HepG2 (cell line): ENCODE measurements around the gene GAL3ST2. TPM values are rescaled to one million over a fixed set of nuclear protein-coding genes. Genes with fewer than 3 reads are reported as not detected.

Experiments
- DDIT3 ChIP-seq: sonication (generic); formaldehyde crosslinking; IDR thresholded peaks from 2 replicates; pipeline ENCODE4 v1.4.0; 2020; ENCODE audit warnings: mild to moderate bottlenecking, missing genetic modification reagents
- DMTF1 ChIP-seq: sonication (generic); formaldehyde crosslinking; IDR thresholded peaks from 2 replicates; pipeline ENCODE4 v1.4.0; 2020; ENCODE audit warnings: mild to moderate bottlenecking, missing genetic modification reagents
- FOSL1 ChIP-seq: sonication (generic); formaldehyde crosslinking; IDR thresholded peaks from 2 replicates; pipeline ENCODE4 v1.9.0; 2021; ENCODE audit warnings: missing genetic modification reagents, borderline replicate concordance
- FOXP4 ChIP-seq: sonication (generic); formaldehyde crosslinking; IDR thresholded peaks from 2 replicates; pipeline ENCODE4 v1.4.0; 2020; ENCODE audit warnings: missing genetic modification reagents
- HDAC1 ChIP-seq: sonication (generic); formaldehyde crosslinking; IDR thresholded peaks from 2 replicates; pipeline ENCODE4 v1.5.1; 2020; ENCODE audit warnings: mild to moderate bottlenecking, missing genetic modification reagents
- IRF9 ChIP-seq: sonication (generic); formaldehyde crosslinking; IDR thresholded peaks from 2 replicates; pipeline ENCODE4 v1.8.0; 2022; ENCODE audit warnings: missing genetic modification reagents, mild to moderate bottlenecking, borderline replicate concordance
- ISX ChIP-seq: sonication (generic); formaldehyde crosslinking; conservative IDR thresholded peaks from 2 replicates; pipeline ENCODE4 v1.5.0; 2020; ENCODE audit warnings: missing genetic modification reagents
- KMT2A ChIP-seq: sonication (generic); formaldehyde crosslinking; IDR thresholded peaks from 2 replicates; pipeline ENCODE4 v1.4.0; 2020; ENCODE audit warnings: missing genetic modification reagents
- XBP1 ChIP-seq: sonication (generic); formaldehyde crosslinking; IDR thresholded peaks from 2 replicates; pipeline ENCODE4 v1.5.0; 2020; ENCODE audit warnings: missing genetic modification reagents
- ZC3H13 ChIP-seq: sonication (generic); formaldehyde crosslinking; IDR thresholded peaks from 2 replicates; pipeline ENCODE4 v1.8.1; 2023; ENCODE audit warnings: mild to moderate bottlenecking, missing genetic modification reagents, moderate library complexity
- ZNF468 ChIP-seq: sonication (generic); formaldehyde crosslinking; IDR thresholded peaks from 2 replicates; pipeline ENCODE4 v1.8.0; 2022; ENCODE audit warnings: mild to moderate bottlenecking, moderate library complexity, missing genetic modification reagents
- ZNF513 ChIP-seq: sonication (generic); formaldehyde crosslinking; conservative IDR thresholded peaks from 2 replicates; pipeline ENCODE4 v1.5.0; 2020; ENCODE audit warnings: missing genetic modification reagents
- ZNF543 ChIP-seq: sonication (generic); formaldehyde crosslinking; IDR thresholded peaks from 2 replicates; pipeline ENCODE4 v1.4.0; 2020; ENCODE audit warnings: mild to moderate bottlenecking, missing genetic modification reagents
- polyA plus RNA-seq, 8 experiments: library from polyadenylated mRNA; depleted of rRNA in 3 of 8; stranded (reverse) in 7 of 8; unstranded in 1 of 8; fragments of >200 nt; fragmentation: Illumina TruSeq in 4 of 8; extraction: Trizol in 4 of 8; gene quantifications; 2 replicates each; pipeline versions ENCODE4 v1.2.1 to v1.2.3, GENCODE V29; 2011 to 2016; ENCODE audit warnings: low read depth in 4 of 8, missing spikeins in 1 of 8, mixed read lengths in 1 of 8; ENCODE audit not compliant: insufficient read depth in 1 of 8
- total RNA-seq, 5 experiments: library from RNA; depleted of rRNA; stranded (reverse); fragments of >200 nt; fragmentation: Illumina TruSeq; extraction: Trizol; gene quantifications; 2 replicates each; pipeline ENCODE4 v1.2.3, GENCODE V29; 2016; ENCODE audit warnings: low read depth in 1 of 5

The GAL3ST2 gene
- total and polyA plus RNA-seq, 2 of the 13 experiments (the other 11 are each of a cell fraction or from before 2014, with no cell fraction given) = 0.17 to 0.20 TPM

- TF ChIP-seq FOXP4 (CRISPR knock-in tag) (peak; percentile 53; the same call in 1 of the 2 replicates), DMTF1 (CRISPR knock-in tag) (no peak), IRF9 (CRISPR knock-in tag) (0 out of 2 replicates have a peak, but pooled peaks have one; percentile 50), FOSL1 (CRISPR knock-in tag) (peak; percentile 55; the same call in 1 of the 2 replicates), ZNF543 (no peak; the same call in none of the 2 replicates), KMT2A (CRISPR knock-in tag) (no peak), HDAC1 (no peak), ZC3H13 (CRISPR knock-in tag) (peak; percentile 97), ZNF513 (CRISPR knock-in tag) (0 out of 2 replicates have a peak, but pooled peaks have one; percentile 72), ZNF468 (CRISPR knock-in tag) (no peak; the same call in 1 of the 2 replicates), ISX (peak; percentile 71; the same call in 1 of the 2 replicates), XBP1 (CRISPR knock-in tag) (peak; percentile 57; the same call in 1 of the 2 replicates), DDIT3 (no peak)
These were observed 5.1 kb upstream of the GAL3ST2 start (continued) for GRCh38 chr2:241771286-241772062.
